Osteocyte (in vitro differentiated cells): Measurements from ENCODE around the gene PCGF1. TPM values are rescaled to one million over a fixed set of nuclear protein-coding genes. Genes with fewer than 3 reads are reported as not detected.

Experiments used
- DNase-seq: peaks from one replicate; pipeline ENCODE4 v3.0.0; 2021; ENCODE audit warnings: mixed read lengths; ENCODE audit not compliant: unreplicated experiment; ENCODE audit errors: extremely low spot score
- H3K27ac Mint-ChIP-seq: one replicate; pipeline ENCODE4 v1.8.0; 2021; ENCODE audit warnings: mild to moderate bottlenecking, mixed read lengths; ENCODE audit not compliant: unreplicated experiment
- H3K27me3 Mint-ChIP-seq: one replicate; pipeline ENCODE4 v1.8.0; 2021; ENCODE audit warnings: mixed read lengths; ENCODE audit not compliant: unreplicated experiment
- H3K36me3 Mint-ChIP-seq: one replicate; pipeline ENCODE4 v1.8.0; 2021; ENCODE audit warnings: mixed read lengths; ENCODE audit not compliant: unreplicated experiment
- H3K4me1 Mint-ChIP-seq: one replicate; pipeline ENCODE4 v1.8.0; 2021; ENCODE audit warnings: mixed read lengths; ENCODE audit not compliant: unreplicated experiment
- H3K4me3 Mint-ChIP-seq: one replicate; pipeline ENCODE4 v1.8.0; 2021; ENCODE audit warnings: mild to moderate bottlenecking, moderate library complexity, mixed read lengths; ENCODE audit not compliant: unreplicated experiment
- H3K9me3 Mint-ChIP-seq: one replicate; pipeline ENCODE4 v1.8.0; 2021; ENCODE audit warnings: mixed read lengths; ENCODE audit not compliant: unreplicated experiment
- total RNA-seq: library from RNA; stranded (reverse); gene quantifications from 2 replicates; pipeline ENCODE4 v1.2.1, GENCODE V29; 2021
- TF ChIP-seq, protein P1 (sequence below): fragments of 200-600 bp; sonication (generic); IDR thresholded peaks from 2 replicates; pipeline ENCODE4 v1.5.0; 2021; ENCODE audit warnings: antibody characterized with exemption, mild to moderate bottlenecking, moderate library complexity

PCGF1 gene
- total RNA-seq, 1 donor from 2014 or later = 32.5 TPM

DNA sequence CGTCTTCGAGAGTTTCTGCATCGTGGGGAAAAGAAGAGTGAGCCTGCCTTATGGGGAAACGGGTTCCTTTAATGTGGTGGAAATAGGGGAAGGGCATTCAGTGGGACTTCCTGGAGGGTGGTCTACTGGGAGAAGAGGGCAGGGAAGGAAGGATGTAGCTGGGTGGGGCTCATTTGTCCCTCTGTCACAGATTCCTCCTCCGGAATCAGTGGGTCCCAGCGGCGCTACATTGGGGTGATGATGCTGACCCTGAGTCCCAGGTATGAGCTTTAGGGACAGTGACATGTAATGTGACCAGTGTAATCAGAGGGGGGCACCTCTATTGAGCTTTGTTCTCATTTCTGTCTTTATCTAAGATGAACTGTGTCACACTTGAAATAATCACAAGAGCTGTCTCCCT is 24.2 kb upstream of the PCGF1 start:
- peak overlapping the region; percentile 61 for H3K27ac Mint-ChIP-seq
- peaks cover 28% of the 10 kb centered on the region for H3K4me1 Mint-ChIP-seq
- H3K27me3 Mint-ChIP-seq = no peaks in the 10 kb centered on the region
- H3K4me3 Mint-ChIP-seq = no peak overlapping the region
- TF ChIP-seq, protein P1, sequence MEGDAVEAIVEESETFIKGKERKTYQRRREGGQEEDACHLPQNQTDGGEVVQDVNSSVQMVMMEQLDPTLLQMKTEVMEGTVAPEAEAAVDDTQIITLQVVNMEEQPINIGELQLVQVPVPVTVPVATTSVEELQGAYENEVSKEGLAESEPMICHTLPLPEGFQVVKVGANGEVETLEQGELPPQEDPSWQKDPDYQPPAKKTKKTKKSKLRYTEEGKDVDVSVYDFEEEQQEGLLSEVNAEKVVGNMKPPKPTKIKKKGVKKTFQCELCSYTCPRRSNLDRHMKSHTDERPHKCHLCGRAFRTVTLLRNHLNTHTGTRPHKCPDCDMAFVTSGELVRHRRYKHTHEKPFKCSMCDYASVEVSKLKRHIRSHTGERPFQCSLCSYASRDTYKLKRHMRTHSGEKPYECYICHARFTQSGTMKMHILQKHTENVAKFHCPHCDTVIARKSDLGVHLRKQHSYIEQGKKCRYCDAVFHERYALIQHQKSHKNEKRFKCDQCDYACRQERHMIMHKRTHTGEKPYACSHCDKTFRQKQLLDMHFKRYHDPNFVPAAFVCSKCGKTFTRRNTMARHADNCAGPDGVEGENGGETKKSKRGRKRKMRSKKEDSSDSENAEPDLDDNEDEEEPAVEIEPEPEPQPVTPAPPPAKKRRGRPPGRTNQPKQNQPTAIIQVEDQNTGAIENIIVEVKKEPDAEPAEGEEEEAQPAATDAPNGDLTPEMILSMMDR = no peak
- no peaks in the 10 kb centered on the region for H3K9me3 Mint-ChIP-seq
- H3K36me3 Mint-ChIP-seq = peaks cover 10% of the 10 kb centered on the region
- DNase-seq = no peak

DNA sequence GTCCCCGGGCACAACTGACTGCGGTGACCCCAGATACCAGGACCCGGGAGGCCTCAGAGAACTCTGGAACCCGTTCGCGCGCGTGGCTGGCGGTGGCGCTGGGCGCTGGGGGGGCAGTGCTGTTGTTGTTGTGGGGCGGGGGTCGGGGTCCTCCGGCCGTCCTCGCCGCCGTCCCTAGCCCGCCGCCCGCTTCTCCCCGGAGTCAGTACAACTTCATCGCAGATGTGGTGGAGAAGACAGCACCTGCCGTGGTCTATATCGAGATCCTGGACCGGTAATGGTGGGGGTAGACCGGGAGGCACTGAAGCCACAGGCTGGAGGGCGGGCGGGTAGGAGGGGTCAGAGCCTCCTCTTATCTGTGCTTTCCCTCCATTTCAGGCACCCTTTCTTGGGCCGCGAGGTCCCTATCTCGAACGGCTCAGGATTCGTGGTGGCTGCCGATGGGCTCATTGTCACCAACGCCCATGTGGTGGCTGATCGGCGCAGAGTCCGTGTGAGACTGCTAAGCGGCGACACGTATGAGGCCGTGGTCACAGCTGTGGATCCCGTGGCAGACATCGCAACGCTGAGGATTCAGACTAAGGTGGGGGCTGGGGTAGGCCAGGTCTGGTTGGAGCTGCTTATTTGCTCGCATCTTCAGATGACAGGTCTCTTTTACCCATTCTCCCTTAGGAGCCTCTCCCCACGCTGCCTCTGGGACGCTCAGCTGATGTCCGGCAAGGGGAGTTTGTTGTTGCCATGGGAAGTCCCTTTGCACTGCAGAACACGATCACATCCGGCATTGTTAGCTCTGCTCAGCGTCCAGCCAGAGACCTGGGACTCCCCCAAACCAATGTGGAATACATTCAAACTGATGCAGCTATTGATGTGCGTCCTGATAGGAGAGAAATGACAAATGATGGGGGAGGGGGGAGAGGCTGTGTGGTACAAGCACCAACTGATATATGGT is 23.0 kb upstream of the PCGF1 start:
- H3K36me3 Mint-ChIP-seq = peaks cover 19% of the 10 kb centered on the region
- DNase-seq = no peak
- TF ChIP-seq, protein P1 = no peak
- H3K27ac Mint-ChIP-seq = peak overlapping the region; percentile 76
- no peaks in the 10 kb centered on the region for H3K9me3 Mint-ChIP-seq
- H3K27me3 Mint-ChIP-seq = no peaks in the 10 kb centered on the region
- peaks cover 28% of the 10 kb centered on the region for H3K4me1 Mint-ChIP-seq
- peak overlapping the region; percentile 95 for H3K4me3 Mint-ChIP-seq

DNA sequence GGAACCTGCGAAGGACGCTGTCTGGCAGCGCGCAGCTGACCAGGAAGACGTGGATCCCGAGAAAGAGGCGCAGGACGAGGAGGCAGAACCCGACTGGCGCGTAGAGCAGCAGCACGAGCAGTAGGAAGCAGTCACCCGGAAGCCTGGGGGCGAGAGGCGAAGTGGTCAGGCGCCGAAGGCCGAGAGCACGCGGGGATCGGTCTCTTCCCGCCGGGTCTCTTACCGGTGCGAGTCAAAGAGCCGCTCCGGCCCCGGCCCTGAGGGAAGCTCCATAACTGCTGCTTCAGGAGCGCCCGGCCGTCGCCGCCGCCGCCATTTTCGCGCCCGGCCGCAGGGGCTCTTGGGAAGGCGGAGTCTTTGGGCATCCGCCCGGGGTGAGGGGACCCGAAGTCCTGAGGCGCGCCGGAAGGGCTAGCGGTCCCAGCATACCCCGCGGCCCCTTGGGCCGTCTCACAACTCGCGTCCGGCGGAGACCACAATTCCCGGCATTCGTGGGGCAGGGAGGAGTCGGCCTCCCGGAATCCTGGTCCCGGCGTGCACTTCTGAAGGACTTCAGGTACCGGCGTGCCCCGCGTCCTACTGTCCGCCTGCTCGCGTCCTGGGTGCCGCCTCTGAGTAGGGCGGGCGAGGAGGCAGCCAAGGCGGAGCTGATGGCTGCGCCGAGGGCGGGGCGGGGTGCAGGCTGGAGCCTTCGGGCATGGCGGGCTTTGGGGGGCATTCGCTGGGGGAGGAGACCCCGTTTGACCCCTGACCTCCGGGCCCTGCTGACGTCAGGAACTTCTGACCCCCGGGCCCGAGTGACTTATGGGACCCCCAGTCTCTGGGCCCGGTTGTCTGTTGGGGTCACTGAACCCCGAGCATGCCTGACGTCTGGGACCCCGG is 22.1 kb upstream of the PCGF1 start, which contains the start of the genes AUP1 and HTRA2:
Gene AUP1, minus strand, starts transcription at position 350 of the 882 bp plus-strand sequence. Its CDS starts 77 bp downstream, at position 273.
Gene HTRA2, plus strand, starts transcription at position 577 of the 882 bp plus-strand sequence. Its CDS starts 74 bp downstream, at position 651.
- TF ChIP-seq, protein P1 = no peak
- peak; percentile 99 for DNase-seq

DNA sequence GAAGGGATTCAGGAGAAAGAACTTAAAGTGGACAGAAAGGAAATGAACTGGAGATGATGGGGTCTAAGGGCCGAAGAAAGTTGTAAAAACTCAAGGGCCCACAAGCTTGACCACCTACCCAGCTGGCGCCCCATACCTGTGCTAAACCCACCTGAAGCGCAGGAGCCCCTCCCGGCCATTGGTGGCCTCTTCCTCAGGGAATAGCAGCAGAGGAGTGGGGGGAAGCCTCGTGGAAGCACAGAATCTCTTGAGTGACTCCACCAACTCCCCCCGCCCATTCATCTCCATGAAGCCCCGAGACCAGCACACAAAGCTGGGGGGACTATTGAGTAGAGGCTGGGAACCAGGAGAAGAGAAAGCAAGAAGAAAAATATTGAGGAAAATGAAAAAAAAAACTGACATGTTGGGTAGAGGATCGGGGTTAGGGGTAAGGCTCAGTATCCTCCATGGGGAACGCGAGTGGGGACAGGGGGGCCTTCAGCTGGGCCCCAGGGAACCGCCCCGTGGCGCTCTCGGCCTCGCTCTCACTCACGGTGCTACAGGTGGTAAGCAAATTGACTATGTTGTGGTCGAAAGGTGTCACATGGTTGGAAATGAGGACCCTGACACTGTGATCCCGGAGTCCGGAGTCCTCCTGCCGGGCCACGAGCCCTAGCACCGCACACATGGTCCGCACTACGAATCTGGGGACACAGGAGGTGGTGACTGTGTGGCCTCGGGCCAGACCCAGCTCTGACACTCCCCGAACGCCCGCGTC is 21.3 kb upstream of the PCGF1 start:
- no peak for DNase-seq
- H3K4me1 Mint-ChIP-seq = peaks cover 28% of the 10 kb centered on the region
- H3K36me3 Mint-ChIP-seq = peaks cover 17% of the 10 kb centered on the region

More for the DNA sequence above, 22.1 kb upstream of the PCGF1 start, which contains the start of the genes AUP1 and HTRA2:
- Mint-ChIP-seq H3K4me1 (peaks cover 28% of the 10 kb centered on the region), H3K9me3 (no peaks in the 10 kb centered on the region), H3K4me3 (peak within 1 kb of the TSS; percentile 95), H3K27me3 (no peaks in the 10 kb centered on the region), H3K36me3 (peaks cover 19% of the 10 kb centered on the region), H3K27ac (peak within 1 kb of the TSS; percentile 91)

More for the DNA sequence above, 21.3 kb upstream of the PCGF1 start:
- TF ChIP-seq, protein P1 = no peak
- peak overlapping the region; percentile 91 for H3K27ac Mint-ChIP-seq
- no peaks in the 10 kb centered on the region for H3K27me3 Mint-ChIP-seq
- peak overlapping the region; percentile 95 for H3K4me3 Mint-ChIP-seq
- H3K9me3 Mint-ChIP-seq = no peaks in the 10 kb centered on the region
